Duodenal mucosa (tissue), 2 donors: Measurements from ENCODE around the gene TBL1XR1.
"Not testable (repeated sequence)": the region's sequence is repeated elsewhere in the genome, so short reads cannot be mapped to it uniquely, and the experiment has no call there.

ENCODE experiments used
- H3K27ac ChIP-seq: one replicate; pipeline ENCODE4 v1.7.0; 2013; ENCODE audit warnings: low read depth, low read length
- H3K27me3 ChIP-seq, 2 donors: one replicate each; pipeline ENCODE4 v1.7.0; 2013; ENCODE audit warnings: low read length in 2 of 2, control low read depth in 1 of 2; ENCODE audit not compliant: insufficient read depth in 2 of 2, control insufficient read depth in 1 of 2
- H3K36me3 ChIP-seq, 2 donors: one replicate each; pipeline ENCODE4 v1.7.0; 2013; ENCODE audit warnings: low read length in 2 of 2, control low read depth in 1 of 2; ENCODE audit not compliant: insufficient read depth in 2 of 2, control insufficient read depth in 1 of 2
- H3K4me1 ChIP-seq, 2 donors: one replicate each; pipeline ENCODE4 v1.7.0; 2013; ENCODE audit warnings: low read length in 2 of 2, control low read depth in 1 of 2; ENCODE audit not compliant: insufficient read depth in 2 of 2, control insufficient read depth in 1 of 2
- H3K4me3 ChIP-seq, 2 donors: one replicate each; pipeline ENCODE4 v1.7.0; 2013; ENCODE audit warnings: low read length in 2 of 2, low read depth in 1 of 2
- H3K9ac ChIP-seq, 2 donors: one replicate each; pipeline ENCODE4 v1.7.0; 2013; ENCODE audit warnings: low read length in 2 of 2, low read depth in 1 of 2
- H3K9me3 ChIP-seq, 2 donors: one replicate each; pipeline ENCODE4 v1.7.0; 2013; ENCODE audit warnings: low read length in 2 of 2, control low read depth in 1 of 2; ENCODE audit not compliant: control insufficient read depth in 1 of 2

Gene TBL1XR1

DNA sequence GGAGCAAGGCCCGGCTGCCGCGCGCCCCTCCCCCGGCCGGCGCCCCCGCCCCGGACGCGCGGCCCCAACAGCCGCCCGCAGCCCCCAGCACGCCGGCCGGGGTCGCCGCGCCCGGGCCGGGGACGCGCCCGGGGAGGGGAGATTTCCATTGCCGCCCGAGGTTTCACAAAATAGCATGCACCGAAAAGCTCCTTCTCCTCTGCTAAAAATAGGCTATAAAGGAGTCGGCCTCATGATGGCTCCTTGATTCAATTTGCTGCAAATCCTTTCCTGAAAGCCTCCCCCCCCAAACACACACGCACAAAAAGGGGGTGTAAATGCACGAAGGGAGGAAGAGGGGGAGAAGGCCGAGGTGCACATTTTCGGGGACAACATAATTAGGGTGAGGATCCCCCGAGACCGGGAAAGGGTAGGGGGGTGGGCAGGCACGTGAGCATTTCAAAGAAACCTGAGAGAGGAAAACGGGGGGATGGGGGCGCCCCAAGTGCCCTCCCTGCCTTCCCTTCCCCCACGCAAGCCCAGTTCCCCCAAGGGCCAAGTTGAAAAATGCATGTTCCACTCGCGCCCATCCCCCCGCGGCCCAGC is 734 bp downstream of the TBL1XR1 start:
- peak overlapping the region; percentile 95 for H3K27ac ChIP-seq
- H3K9ac ChIP-seq = peak overlapping the region; percentile 76 to 87
- H3K4me3 ChIP-seq = peak overlapping the region; percentile 97 to 98

GRCh38 chr3:177196008-177196455 is 1.2 kb downstream of the TBL1XR1 start:
- Histone ChIP-seq H3K4me3 (peak overlapping the region; percentile 97 to 98), H3K9ac (peak overlapping the region; percentile 76 to 87), H3K4me1 (peaks cover 37 to 50% of the 10 kb centered on the region in 2 donors), H3K36me3 (no peaks in the 10 kb centered on the region), H3K9me3 (no peaks in the 10 kb centered on the region), H3K27ac (peak overlapping the region; percentile 95), H3K27me3 (no peaks in the 10 kb centered on the region)

More for the DNA sequence above, 734 bp downstream of the TBL1XR1 start:
- Histone ChIP-seq H3K4me1 (peaks cover 32 to 45% of the 10 kb centered on the region in 2 donors), H3K27me3 (no peaks in the 10 kb centered on the region), H3K36me3 (no peaks in the 10 kb centered on the region), H3K9me3 (no peaks in the 10 kb centered on the region)

DNA sequence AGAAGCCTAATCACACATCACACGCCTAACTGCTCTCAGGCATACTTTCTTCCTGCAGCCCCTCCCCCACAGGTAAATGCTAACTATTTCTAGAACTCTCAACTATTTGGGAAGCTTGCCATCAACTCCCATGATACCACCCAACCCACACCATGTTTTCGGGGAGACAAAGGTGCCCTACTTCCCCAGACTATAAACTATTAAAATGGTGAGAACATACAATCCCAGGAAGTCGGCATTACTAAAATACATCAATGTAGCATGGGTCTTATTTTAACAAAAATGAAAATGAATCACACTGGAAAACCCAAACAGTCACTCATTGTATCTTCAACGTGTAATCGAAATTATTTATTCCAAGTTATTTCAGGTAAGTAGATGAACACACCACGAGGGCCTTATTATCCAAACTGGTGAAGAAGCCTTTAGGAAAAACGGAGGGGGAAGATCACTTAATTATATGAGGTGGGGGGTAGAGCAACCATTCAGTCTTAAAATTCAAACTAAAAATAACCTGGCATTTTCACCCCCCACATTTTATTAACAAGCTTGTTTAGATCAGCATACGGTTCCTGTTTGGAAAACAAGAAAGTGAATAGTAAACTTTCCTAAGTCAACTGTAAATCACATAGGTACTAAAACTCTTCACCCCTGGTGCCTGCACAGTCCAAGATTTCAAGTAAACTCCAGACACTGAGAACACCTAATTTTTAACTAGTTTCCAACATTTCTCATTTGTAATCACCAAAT is 1.9 kb downstream of the TBL1XR1 start:
- Histone ChIP-seq H3K36me3 (no peaks in the 10 kb centered on the region), H3K9me3 (no peaks in the 10 kb centered on the region), H3K4me3 (peak overlapping the region; percentile 97 to 98), H3K27ac (peak overlapping the region; percentile 95), H3K9ac (peak overlapping the region; percentile 76 to 87), H3K4me1 (peaks cover 43 to 51% of the 10 kb centered on the region in 2 donors), H3K27me3 (no peaks in the 10 kb centered on the region)

DNA sequence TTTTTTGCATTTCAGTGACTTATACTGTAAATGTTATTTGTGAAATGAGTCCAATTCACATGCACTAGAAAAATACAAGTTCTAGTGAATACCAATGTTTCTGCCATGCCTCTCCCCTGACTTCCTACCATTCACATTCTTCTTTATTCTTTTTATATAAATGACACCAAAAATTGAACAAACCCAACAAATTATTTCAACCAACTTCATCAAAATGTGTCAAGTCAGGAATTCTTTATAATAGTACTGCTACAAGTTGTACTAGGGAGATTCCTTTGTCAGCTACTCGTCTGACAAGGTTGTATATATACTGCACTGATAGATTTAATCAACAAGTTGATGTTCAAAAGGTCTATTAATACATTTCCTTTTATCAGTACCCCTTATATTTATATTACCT is 3.0 kb downstream of the TBL1XR1 start:
- Histone ChIP-seq H3K9ac (peak overlapping the region in 1 of 2 donors; percentile 87), H3K36me3 (no peaks in the 10 kb centered on the region), H3K9me3 (no peaks in the 10 kb centered on the region), H3K27ac (no peak overlapping the region), H3K27me3 (no peaks in the 10 kb centered on the region), H3K4me1 (peaks cover 40 to 41% of the 10 kb centered on the region in 2 donors), H3K4me3 (peak overlapping the region; percentile 97 to 98)

DNA sequence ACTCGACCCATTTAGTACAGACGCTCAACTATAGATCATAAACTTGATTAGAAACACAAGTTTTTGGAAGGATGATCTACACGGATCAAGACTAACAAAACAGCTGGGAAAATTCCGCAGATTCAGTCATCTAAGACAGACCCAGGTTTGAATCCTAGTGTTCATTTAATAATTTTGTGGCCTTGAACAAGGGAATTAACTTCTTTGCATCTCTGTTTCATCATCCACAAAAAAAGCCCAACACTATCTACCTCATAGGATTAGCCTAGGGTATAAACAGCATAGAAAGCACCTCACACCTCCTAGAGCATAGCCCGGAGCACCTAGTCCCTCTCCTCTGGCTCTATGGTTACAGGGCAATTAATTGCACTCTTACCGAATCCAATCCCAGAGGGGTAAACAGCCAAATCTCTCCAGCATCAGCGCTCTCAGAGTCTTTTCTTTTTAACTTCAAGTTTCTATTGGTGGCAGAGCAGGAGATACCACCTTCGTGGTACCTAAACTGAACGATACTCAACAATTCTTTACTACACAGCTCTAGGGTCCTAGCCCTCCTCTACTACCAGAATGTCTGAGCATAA is 3.5 kb downstream of the TBL1XR1 start:
- no peaks in the 10 kb centered on the region for H3K27me3 ChIP-seq
- peak overlapping the region in 1 of 2 donors; percentile 87 for H3K9ac ChIP-seq
- H3K4me1 ChIP-seq = peaks cover 36 to 37% of the 10 kb centered on the region in 2 donors
- no peaks in the 10 kb centered on the region for H3K36me3 ChIP-seq
- H3K9me3 ChIP-seq = no peaks in the 10 kb centered on the region
- peak overlapping the region in 1 of 2 donors; percentile 10 for H3K4me3 ChIP-seq
- no peak overlapping the region for H3K27ac ChIP-seq

DNA sequence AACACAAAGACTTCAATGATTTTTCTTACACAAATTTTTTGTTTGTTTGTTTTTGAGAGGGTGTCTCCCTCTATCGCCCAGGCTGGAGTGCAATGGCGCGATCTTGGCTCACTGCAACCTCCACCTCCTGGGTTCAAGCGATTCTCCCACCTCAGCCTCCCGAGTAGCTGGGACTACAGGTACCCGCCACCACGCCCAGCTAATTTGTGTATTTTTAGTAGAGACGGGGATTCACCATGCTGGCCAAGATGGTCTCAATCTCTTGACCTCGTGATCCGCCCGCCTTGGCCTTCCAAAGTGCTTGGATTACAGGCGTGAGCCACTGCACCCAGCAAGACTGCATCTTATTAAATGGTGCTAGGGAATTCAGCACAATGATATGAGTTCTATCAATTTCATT is 4.0 kb downstream of the TBL1XR1 start:
- H3K4me1 ChIP-seq = peaks cover 31 to 32% of the 10 kb centered on the region in 2 donors
- not testable (repeated sequence) for H3K27ac ChIP-seq, H3K27me3 ChIP-seq, H3K9ac ChIP-seq, H3K9me3 ChIP-seq, H3K36me3 ChIP-seq
- peak overlapping the region in 1 of 2 donors; percentile 10 for H3K4me3 ChIP-seq

- H3K27ac ChIP-seq = no peak overlapping the region
- H3K9ac ChIP-seq = no peak overlapping the region
Observed at GRCh38 chr3:177190756-177191681, 6.3 kb downstream of the TBL1XR1 start.

GRCh38 chr3:177190184-177190583 is 7.1 kb downstream of the TBL1XR1 start:
- H3K4me1 ChIP-seq = peaks cover 27 to 32% of the 10 kb centered on the region in 2 donors
- H3K27ac ChIP-seq, H3K9ac ChIP-seq, H3K9me3 ChIP-seq, H3K27me3 ChIP-seq, H3K36me3 ChIP-seq, H3K4me3 ChIP-seq: not testable (repeated sequence)

More at GRCh38 chr3:177190756-177191681, 6.3 kb downstream of the TBL1XR1 start:
- H3K9me3 ChIP-seq = no peaks in the 10 kb centered on the region
- H3K4me1 ChIP-seq = peaks cover 28 to 31% of the 10 kb centered on the region in 2 donors
- no peaks in the 10 kb centered on the region for H3K36me3 ChIP-seq
- no peaks in the 10 kb centered on the region for H3K27me3 ChIP-seq
- H3K4me3 ChIP-seq = peak overlapping the region in 1 of 2 donors; percentile 28

GRCh38 chr3:177188325-177188724 is 9.0 kb downstream of the TBL1XR1 start:
- H3K9ac ChIP-seq, H3K27me3 ChIP-seq, H3K27ac ChIP-seq, H3K36me3 ChIP-seq, H3K9me3 ChIP-seq, H3K4me3 ChIP-seq: not testable (repeated sequence)
- peaks cover 16 to 19% of the 10 kb centered on the region in 2 donors for H3K4me1 ChIP-seq
